Duodenal mucosa (tissue), 2 donors: Measurements from ENCODE around the gene MEIOSIN.

Experiments used
- H3K27ac ChIP-seq: one replicate; pipeline ENCODE4 v1.7.0; 2013; ENCODE audit warnings: low read depth, low read length
- H3K27me3 ChIP-seq, 2 donors: one replicate each; pipeline ENCODE4 v1.7.0; 2013; ENCODE audit warnings: low read length in 2 of 2, control low read depth in 1 of 2; ENCODE audit not compliant: insufficient read depth in 2 of 2, control insufficient read depth in 1 of 2
- H3K36me3 ChIP-seq, 2 donors: one replicate each; pipeline ENCODE4 v1.7.0; 2013; ENCODE audit warnings: low read length in 2 of 2, control low read depth in 1 of 2; ENCODE audit not compliant: insufficient read depth in 2 of 2, control insufficient read depth in 1 of 2
- H3K4me1 ChIP-seq, 2 donors: one replicate each; pipeline ENCODE4 v1.7.0; 2013; ENCODE audit warnings: low read length in 2 of 2, control low read depth in 1 of 2; ENCODE audit not compliant: insufficient read depth in 2 of 2, control insufficient read depth in 1 of 2
- H3K4me3 ChIP-seq, 2 donors: one replicate each; pipeline ENCODE4 v1.7.0; 2013; ENCODE audit warnings: low read length in 2 of 2, low read depth in 1 of 2
- H3K9ac ChIP-seq, 2 donors: one replicate each; pipeline ENCODE4 v1.7.0; 2013; ENCODE audit warnings: low read length in 2 of 2, low read depth in 1 of 2
- H3K9me3 ChIP-seq, 2 donors: one replicate each; pipeline ENCODE4 v1.7.0; 2013; ENCODE audit warnings: low read length in 2 of 2, control low read depth in 1 of 2; ENCODE audit not compliant: control insufficient read depth in 1 of 2

The MEIOSIN gene

GRCh38 chr19:45753548-45753947, 20.3 kb downstream of the MEIOSIN start:
- no peaks in the 10 kb centered on the region for H3K4me1 ChIP-seq
- no peaks in the 10 kb centered on the region for H3K36me3 ChIP-seq
- H3K27me3 ChIP-seq: no peaks in the 10 kb centered on the region
- no peak overlapping the region for H3K27ac ChIP-seq
- H3K9ac ChIP-seq: no peak overlapping the region
- no peaks in the 10 kb centered on the region for H3K9me3 ChIP-seq
- H3K4me3 ChIP-seq: no peak overlapping the region

DNA sequence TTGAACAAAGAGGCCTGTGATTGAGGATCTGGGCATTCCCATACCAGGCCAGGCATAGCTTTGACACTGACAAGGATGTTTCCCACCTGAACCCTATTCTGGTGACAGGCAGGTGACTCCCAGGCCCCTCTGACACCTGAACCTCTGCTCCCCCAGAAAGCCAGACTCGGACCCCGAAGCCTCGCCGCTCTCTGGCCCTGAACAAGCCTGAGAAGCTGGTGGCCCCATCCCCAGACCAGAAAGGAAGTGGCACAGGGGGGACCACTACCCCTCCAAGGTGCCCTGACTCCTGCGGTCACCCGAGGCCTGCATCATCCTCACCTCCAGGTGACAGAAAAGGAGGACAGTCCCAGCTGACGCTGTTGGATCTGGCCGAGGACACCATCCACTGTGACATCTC, 21.1 kb downstream of the MEIOSIN start:
- Histone ChIP-seq H3K9ac (no peak overlapping the region), H3K27ac (no peak overlapping the region)

GRCh38 chr19:45757695-45758094, 24.5 kb downstream of the MEIOSIN start:
- Histone ChIP-seq H3K36me3 (no peaks in the 10 kb centered on the region), H3K9ac (no peak overlapping the region), H3K27me3 (no peaks in the 10 kb centered on the region), H3K4me1 (no peaks in the 10 kb centered on the region), H3K4me3 (no peak overlapping the region), H3K9me3 (no peaks in the 10 kb centered on the region), H3K27ac (no peak overlapping the region)

More for the DNA sequence above, 21.1 kb downstream of the MEIOSIN start:
- Histone ChIP-seq H3K4me1 (no peaks in the 10 kb centered on the region), H3K36me3 (no peaks in the 10 kb centered on the region), H3K4me3 (no peak overlapping the region), H3K9me3 (no peaks in the 10 kb centered on the region), H3K27me3 (no peaks in the 10 kb centered on the region)

DNA sequence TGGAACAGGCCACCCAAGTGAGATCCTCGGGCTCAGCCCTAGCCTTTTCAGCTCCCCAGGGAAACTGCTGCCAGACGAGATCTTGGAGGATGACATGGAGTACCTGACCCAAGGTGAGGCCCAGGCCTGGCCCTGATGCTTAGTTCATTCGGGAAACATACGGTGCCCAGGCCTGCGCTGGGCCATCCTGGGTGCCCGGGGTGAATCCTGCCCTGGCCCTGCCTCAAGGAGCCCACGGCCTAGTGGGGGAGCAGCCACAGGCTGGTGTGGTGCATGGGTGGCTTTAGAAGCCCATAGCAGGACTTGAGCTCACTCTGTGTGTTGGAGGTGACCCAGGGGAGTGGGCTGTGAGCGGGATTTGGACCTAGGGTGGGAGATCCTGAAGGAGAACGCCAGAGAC, 25.7 kb downstream of the MEIOSIN start:
- no peaks in the 10 kb centered on the region for H3K9me3 ChIP-seq
- H3K9ac ChIP-seq: no peak overlapping the region
- no peaks in the 10 kb centered on the region for H3K4me1 ChIP-seq
- H3K36me3 ChIP-seq: no peaks in the 10 kb centered on the region
- H3K27ac ChIP-seq: no peak overlapping the region
- H3K27me3 ChIP-seq: no peaks in the 10 kb centered on the region
- H3K4me3 ChIP-seq: no peak overlapping the region

- Histone ChIP-seq H3K27me3 (no peaks in the 10 kb centered on the region), H3K4me3 (no peak overlapping the region), H3K9ac (no peak overlapping the region), H3K27ac (no peak overlapping the region), H3K4me1 (no peaks in the 10 kb centered on the region), H3K9me3 (no peaks in the 10 kb centered on the region), H3K36me3 (no peaks in the 10 kb centered on the region)
These were observed 28.5 kb downstream of the MEIOSIN start for GRCh38 chr19:45761714-45762113.

- H3K27ac ChIP-seq: no peak overlapping the region
- no peak overlapping the region for H3K9ac ChIP-seq
- peaks cover 0 to 4% of the 10 kb centered on the region in 2 donors for H3K4me1 ChIP-seq
- H3K4me3 ChIP-seq: no peak overlapping the region
- H3K9me3 ChIP-seq: no peaks in the 10 kb centered on the region
- H3K36me3 ChIP-seq: no peaks in the 10 kb centered on the region
- H3K27me3 ChIP-seq: no peaks in the 10 kb centered on the region
These were observed 29.8 kb downstream of the MEIOSIN start for GRCh38 chr19:45762870-45763631.

DNA sequence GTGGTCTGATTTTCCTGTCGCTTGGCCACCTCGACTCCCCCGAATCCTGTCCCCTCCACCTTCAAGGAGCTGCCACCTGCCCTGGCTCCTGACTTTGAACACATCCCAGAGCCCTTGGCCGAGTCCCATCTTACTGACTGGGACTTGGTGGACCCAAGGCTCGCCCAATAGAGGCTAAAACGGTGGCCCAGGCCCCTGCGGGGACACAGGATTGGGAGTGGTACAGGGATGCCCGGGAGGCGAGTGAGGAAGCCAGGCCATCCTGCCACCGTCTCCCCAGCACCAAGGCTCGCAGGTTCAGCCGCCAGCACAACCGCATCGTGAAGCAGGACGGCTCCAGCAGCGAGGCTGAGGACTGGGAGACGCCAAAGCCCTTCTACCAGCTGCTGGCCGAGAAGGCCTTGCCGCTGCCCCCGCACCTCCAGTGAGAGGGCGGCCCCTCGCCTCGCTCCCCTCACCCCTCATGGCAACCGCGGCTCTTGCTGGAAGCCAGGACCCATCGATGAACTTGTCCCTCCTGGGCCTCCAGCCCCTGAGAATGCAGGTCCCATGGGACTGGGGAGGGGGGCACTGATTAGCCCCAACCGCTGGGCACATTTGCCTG, 30.6 kb downstream of the MEIOSIN start:
- H3K9ac ChIP-seq: no peak overlapping the region

GRCh38 chr19:45764475-45764874, 31.2 kb downstream of the MEIOSIN start:
- Histone ChIP-seq H3K4me1 (peaks cover 0 to 4% of the 10 kb centered on the region in 2 donors), H3K36me3 (no peaks in the 10 kb centered on the region), H3K27ac (no peak overlapping the region), H3K27me3 (no peaks in the 10 kb centered on the region), H3K9me3 (no peaks in the 10 kb centered on the region), H3K4me3 (no peak overlapping the region), H3K9ac (no peak overlapping the region)

More for the DNA sequence above, 30.6 kb downstream of the MEIOSIN start:
- Histone ChIP-seq H3K27ac (no peak overlapping the region), H3K36me3 (no peaks in the 10 kb centered on the region), H3K27me3 (no peaks in the 10 kb centered on the region), H3K4me3 (no peak overlapping the region), H3K9me3 (no peaks in the 10 kb centered on the region), H3K4me1 (peaks cover 0 to 4% of the 10 kb centered on the region in 2 donors)

- H3K9me3 ChIP-seq: no peaks in the 10 kb centered on the region
- no peak overlapping the region for H3K4me3 ChIP-seq
- H3K36me3 ChIP-seq: no peaks in the 10 kb centered on the region
- H3K4me1 ChIP-seq: peaks cover 0 to 9% of the 10 kb centered on the region in 2 donors
- no peaks in the 10 kb centered on the region for H3K27me3 ChIP-seq
- no peak overlapping the region for H3K27ac ChIP-seq
- no peak overlapping the region for H3K9ac ChIP-seq
These were observed 31.9 kb downstream of the MEIOSIN start for GRCh38 chr19:45764945-45765701.

DNA sequence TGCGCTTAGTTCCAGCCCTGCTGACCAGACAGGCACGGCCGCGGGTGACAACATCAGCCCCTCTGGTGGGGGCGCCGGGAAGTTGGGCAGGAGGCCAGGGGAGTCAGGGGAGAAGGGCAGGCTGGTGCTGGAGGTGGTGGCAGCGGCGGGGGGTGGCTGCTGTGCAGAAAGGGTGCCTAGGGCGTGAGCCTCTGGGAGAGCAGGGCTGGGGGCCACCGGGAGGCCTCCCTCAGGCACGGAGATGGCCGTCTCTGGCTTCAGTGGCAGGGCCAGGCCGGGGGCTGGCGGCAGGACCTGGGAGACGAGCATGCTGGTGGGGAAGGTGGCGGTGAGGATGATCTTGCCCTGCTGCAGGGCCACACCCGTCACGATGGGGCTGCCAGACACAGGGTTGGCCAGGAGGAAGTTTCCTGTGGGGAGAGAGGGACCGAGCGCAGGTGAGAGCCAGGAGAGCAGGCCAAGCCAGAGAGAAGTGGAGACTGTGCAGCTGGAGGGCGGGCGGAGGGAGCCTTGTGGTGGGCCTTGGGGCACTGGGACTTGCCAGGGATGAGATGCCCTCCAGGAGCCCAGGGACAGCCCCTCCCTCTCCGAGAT, 32.6 kb downstream of the MEIOSIN start:
- Histone ChIP-seq H3K36me3 (no peaks in the 10 kb centered on the region), H3K9ac (no peak overlapping the region), H3K4me1 (peaks cover 0 to 9% of the 10 kb centered on the region in 2 donors), H3K9me3 (no peaks in the 10 kb centered on the region), H3K27ac (no peak overlapping the region), H3K4me3 (no peak overlapping the region), H3K27me3 (no peaks in the 10 kb centered on the region)
